ENCODE results near the gene TCEAL1.

- TF ChIP-seq CTCF (IDR thresholded peaks at IDR 0.05; ENCODE audit: insufficient read depth, low read length) (no peak), POLR2AphosphoS5 (IDR thresholded peaks at IDR 0.05; ENCODE audit: low read depth) (no peak)
Observed at GRCh38 chrX:103585411-103586313, 43.1 kb upstream of the TCEAL1 start, which contains the start of gene TCEAL4.

All from HL-60 (cell line).